IPS-15b (cell line): ENCODE data around the gene KISS1R.

ENCODE experiments used
- H3K27me3 ChIP-seq: one replicate; pipeline ENCODE4 v1.6.1; 2013; ENCODE audit warnings: low read length; ENCODE audit not compliant: control insufficient read depth, insufficient read depth
- H3K36me3 ChIP-seq: one replicate; pipeline ENCODE4 v1.6.1; 2013; ENCODE audit warnings: low read length; ENCODE audit not compliant: control insufficient read depth, insufficient read depth
- H3K4me1 ChIP-seq: one replicate; pipeline ENCODE4 v1.6.1; 2013; ENCODE audit warnings: mild to moderate bottlenecking, low read length; ENCODE audit not compliant: control insufficient read depth, insufficient read depth
- H3K4me3 ChIP-seq: one replicate; pipeline ENCODE4 v1.5.1; 2013; ENCODE audit warnings: low read depth, low read length
- H3K9ac ChIP-seq: one replicate; pipeline ENCODE4 v1.6.1; 2013; ENCODE audit warnings: low read depth, mild to moderate bottlenecking, low read length
- H3K9me3 ChIP-seq: one replicate; pipeline ENCODE4 v1.6.1; 2013; ENCODE audit warnings: mild to moderate bottlenecking, low read length; ENCODE audit not compliant: control insufficient read depth, insufficient read depth

KISS1R gene

DNA sequence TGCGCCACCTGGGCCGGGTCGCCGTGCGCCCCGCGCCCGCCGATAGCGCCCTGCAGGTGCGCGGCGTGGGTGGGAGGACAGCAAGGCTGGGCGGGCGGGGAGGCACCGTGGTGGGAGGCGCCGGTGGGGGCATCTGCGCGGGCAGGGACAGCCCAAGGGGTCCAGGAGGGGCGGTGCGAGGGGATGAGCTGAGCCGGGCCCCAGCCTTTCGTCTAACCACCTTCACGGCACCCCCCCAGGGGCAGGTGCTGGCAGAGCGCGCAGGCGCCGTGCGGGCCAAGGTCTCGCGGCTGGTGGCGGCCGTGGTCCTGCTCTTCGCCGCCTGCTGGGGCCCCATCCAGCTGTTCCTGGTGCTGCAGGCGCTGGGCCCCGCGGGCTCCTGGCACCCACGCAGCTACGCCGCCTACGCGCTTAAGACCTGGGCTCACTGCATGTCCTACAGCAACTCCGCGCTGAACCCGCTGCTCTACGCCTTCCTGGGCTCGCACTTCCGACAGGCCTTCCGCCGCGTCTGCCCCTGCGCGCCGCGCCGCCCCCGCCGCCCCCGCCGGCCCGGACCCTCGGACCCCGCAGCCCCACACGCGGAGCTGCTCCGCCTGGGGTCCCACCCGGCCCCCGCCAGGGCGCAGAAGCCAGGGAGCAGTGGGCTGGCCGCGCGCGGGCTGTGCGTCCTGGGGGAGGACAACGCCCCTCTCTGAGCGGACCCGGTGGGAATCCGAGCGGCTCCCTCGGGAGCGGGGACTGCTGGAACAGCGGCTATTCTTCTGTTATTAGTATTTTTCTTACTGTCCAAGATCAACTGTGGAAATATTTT is 3.1 kb downstream of the KISS1R start:
- Histone ChIP-seq H3K9ac (no peak overlapping the region), H3K27me3 (peaks cover 29% of the 10 kb centered on the region), H3K4me3 (peak overlapping the region; percentile 60), H3K4me1 (no peaks in the 10 kb centered on the region), H3K9me3 (no peaks in the 10 kb centered on the region), H3K36me3 (no peaks in the 10 kb centered on the region)

GRCh38 chr19:924553-925086 is 7.5 kb downstream of the KISS1R start:
- Histone ChIP-seq H3K9ac (peak overlapping the region; percentile 37), H3K27me3 (peaks cover 15% of the 10 kb centered on the region), H3K36me3 (peaks cover 2% of the 10 kb centered on the region), H3K4me1 (no peaks in the 10 kb centered on the region), H3K4me3 (peak overlapping the region; percentile 66), H3K9me3 (no peaks in the 10 kb centered on the region)

- Histone ChIP-seq H3K27me3 (peaks cover 11% of the 10 kb centered on the region), H3K36me3 (peaks cover 6% of the 10 kb centered on the region), H3K9ac (peak overlapping the region; percentile 76), H3K9me3 (no peaks in the 10 kb centered on the region), H3K4me3 (peak overlapping the region; percentile 66), H3K4me1 (no peaks in the 10 kb centered on the region)
Measured at GRCh38 chr19:925087-925525, 8.0 kb downstream of the KISS1R start.

GRCh38 chr19:925526-926322 is 8.6 kb downstream of the KISS1R start, which contains the start of gene ARID3A:
Gene ARID3A (plus strand): TSS chr19:926035. CDS start chr19:929529, 3,494 bp downstream.
- Histone ChIP-seq H3K9ac (peak within 1 kb of the TSS; percentile 76), H3K4me3 (peak within 1 kb of the TSS; percentile 74), H3K4me1 (no peaks in the 10 kb centered on the region), H3K36me3 (peaks cover 8% of the 10 kb centered on the region), H3K9me3 (no peaks in the 10 kb centered on the region), H3K27me3 (peaks cover 7% of the 10 kb centered on the region)

DNA sequence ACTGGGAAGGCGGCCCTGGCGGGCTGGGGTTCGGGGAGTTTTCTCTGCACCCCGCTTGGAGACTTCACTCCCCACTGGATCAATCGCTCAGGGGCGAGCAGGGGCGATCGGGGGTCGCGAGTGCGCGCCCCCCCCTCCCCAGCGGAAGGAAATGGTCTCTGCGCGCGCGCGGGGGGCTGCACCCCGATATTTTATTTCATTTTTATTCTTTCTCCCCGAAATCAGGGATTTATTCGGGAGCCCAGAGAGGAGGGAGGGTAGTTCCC is 9.1 kb downstream of the KISS1R start:
- Histone ChIP-seq H3K27me3 (peaks cover 1% of the 10 kb centered on the region), H3K9ac (peak overlapping the region; percentile 70), H3K4me3 (peak overlapping the region; percentile 74), H3K4me1 (no peaks in the 10 kb centered on the region), H3K36me3 (peaks cover 13% of the 10 kb centered on the region), H3K9me3 (no peaks in the 10 kb centered on the region)

DNA sequence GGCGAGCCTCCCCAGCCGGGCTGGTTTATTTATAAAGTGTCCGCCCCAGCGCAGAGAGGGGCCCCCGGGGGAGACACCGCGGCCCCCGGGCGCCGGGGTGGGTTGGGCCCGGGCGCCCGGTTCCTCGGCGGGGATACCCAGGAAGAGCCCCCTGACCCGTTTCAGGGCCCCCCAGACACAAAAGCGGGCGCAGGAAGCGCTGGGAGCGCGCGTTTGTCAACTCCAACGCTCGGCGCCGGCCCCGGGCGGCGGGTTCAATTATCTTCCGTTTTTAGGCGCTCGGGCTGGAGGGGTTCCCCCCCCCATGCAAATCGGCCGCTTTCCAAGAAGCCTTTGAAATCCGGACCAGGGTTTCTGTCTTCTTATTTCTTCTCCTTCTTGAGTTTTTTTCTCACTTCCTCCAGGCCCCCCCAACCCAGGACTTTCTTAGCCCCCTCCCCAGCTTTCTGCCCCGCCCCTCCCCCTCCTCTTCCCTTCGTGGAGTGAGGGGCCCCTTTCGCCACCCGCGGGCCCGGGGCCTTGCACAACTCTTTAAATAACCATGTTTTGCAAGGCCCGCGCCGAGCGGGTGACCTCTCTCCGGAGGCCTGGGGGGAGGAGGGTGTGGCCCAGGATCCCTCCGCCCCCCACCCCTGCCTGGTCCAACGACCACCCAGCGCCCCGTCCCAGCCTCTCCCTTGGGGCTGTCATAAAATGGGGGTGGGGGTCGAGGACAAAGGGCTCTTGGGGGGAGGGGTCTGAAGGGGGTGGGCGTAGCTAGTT is 9.6 kb downstream of the KISS1R start:
- Histone ChIP-seq H3K9me3 (no peaks in the 10 kb centered on the region), H3K27me3 (no peaks in the 10 kb centered on the region), H3K9ac (peak overlapping the region; percentile 70), H3K4me1 (no peaks in the 10 kb centered on the region), H3K36me3 (peaks cover 14% of the 10 kb centered on the region), H3K4me3 (peak overlapping the region; percentile 74)

GRCh38 chr19:927351-927779 is 10.2 kb downstream of the KISS1R start:
- peaks cover 17% of the 10 kb centered on the region for H3K36me3 ChIP-seq
- no peaks in the 10 kb centered on the region for H3K27me3 ChIP-seq
- H3K4me1 ChIP-seq, result no peaks in the 10 kb centered on the region
- H3K9ac ChIP-seq, result no peak overlapping the region
- H3K9me3 ChIP-seq, result no peaks in the 10 kb centered on the region
- H3K4me3 ChIP-seq, result peak overlapping the region; percentile 48

DNA sequence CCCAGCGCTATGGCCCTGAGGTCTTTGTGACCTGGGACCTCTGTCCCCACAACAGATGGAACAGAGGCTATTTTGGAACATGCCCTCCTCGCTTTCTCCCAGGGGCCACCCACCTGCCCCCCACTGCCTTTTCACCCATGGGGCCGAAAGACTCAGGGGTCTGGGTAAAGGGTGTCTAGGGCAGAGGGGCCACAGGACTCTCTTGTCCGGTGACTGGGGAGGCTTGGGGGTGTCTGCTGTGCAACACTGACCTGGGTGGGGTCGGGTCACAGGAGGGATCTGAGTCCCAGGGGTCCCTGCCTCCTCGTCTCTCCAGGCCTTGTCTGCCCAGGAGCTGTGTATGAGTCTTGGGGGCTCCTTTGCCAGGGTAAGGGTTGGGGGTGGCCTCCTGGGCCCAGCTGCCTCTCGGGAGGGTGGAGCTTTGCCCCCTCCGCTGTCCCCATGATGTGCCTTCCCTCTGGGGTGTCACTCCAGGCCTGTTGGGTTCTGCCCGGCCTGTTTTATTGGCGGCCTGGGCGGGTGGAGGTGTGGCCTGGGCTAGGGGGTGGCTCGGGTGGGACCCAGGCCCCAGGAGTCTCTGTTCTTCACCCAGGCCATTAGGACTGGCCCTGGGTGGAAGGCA is 10.8 kb downstream of the KISS1R start:
- Histone ChIP-seq H3K36me3 (peaks cover 22% of the 10 kb centered on the region), H3K4me1 (peaks cover 2% of the 10 kb centered on the region), H3K27me3 (no peaks in the 10 kb centered on the region), H3K9ac (no peak overlapping the region), H3K9me3 (no peaks in the 10 kb centered on the region), H3K4me3 (peak overlapping the region; percentile 48)

DNA sequence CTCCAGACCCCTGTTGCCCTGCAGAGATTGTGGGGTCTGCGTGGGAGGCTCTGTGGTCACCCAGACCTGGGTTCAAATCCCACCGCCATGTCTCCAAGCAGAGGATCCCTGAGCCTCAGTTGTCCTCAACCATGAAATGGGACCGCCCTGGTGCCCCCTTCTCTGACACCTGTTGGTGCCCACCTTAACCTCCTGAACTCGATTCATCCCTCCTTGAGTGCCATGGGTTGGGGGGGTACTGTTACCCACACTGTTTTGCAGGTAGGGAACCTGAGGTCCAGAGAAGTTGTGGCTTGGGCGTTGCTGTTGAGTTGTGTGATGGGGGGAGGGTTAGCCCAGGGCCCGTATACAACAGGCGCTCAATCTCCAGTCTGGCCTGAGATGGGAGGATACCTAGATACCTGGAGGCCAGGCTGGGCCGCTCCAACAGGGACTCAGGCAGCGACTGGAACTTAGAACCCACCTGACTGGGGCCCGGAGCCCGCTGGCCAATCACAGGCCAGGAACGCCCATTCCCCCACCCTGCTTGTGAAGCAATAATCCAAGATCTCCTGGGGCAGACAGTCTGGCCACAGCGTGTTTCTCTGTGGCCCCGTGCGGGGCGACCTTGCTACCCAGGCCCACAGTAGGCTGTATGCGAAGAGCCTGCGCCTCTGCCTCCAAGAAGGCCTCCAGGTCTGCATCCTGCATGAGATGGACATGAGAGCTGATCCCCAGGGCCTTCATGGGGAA is 11.5 kb downstream of the KISS1R start:
- H3K27me3 ChIP-seq, result no peaks in the 10 kb centered on the region
- peaks cover 3% of the 10 kb centered on the region for H3K4me1 ChIP-seq
- H3K4me3 ChIP-seq, result no peak overlapping the region
- H3K9ac ChIP-seq, result no peak overlapping the region
- H3K9me3 ChIP-seq, result no peaks in the 10 kb centered on the region
- peaks cover 25% of the 10 kb centered on the region for H3K36me3 ChIP-seq

- H3K4me3 ChIP-seq, result no peak overlapping the region
- peaks cover 25% of the 10 kb centered on the region for H3K36me3 ChIP-seq
- H3K27me3 ChIP-seq, result no peaks in the 10 kb centered on the region
- no peaks in the 10 kb centered on the region for H3K9me3 ChIP-seq
- H3K4me1 ChIP-seq, result peaks cover 3% of the 10 kb centered on the region
- no peak overlapping the region for H3K9ac ChIP-seq
Measured at GRCh38 chr19:929203-929890, 12.2 kb downstream of the KISS1R start.
